ENCODE measurements around the gene NAA20. TPM values are rescaled to one million over a fixed set of nuclear protein-coding genes. Genes with fewer than 3 reads are reported as not detected.

NAA20 gene
- polyA plus RNA-seq, 3 donors: 39.4 to 103 (median 94.0) TPM

GRCh38 chr20:20031790-20032189, 14.6 kb downstream of the NAA20 start:
- intact Hi-C loops (cut with micrococcal nuclease): no loop called here
- peaks cover 23% of the 10 kb centered on the region for H4K20me1 ChIP-seq (ENCODE audit: insufficient read depth, low read length)
- TF ChIP-seq, protein P1, sequence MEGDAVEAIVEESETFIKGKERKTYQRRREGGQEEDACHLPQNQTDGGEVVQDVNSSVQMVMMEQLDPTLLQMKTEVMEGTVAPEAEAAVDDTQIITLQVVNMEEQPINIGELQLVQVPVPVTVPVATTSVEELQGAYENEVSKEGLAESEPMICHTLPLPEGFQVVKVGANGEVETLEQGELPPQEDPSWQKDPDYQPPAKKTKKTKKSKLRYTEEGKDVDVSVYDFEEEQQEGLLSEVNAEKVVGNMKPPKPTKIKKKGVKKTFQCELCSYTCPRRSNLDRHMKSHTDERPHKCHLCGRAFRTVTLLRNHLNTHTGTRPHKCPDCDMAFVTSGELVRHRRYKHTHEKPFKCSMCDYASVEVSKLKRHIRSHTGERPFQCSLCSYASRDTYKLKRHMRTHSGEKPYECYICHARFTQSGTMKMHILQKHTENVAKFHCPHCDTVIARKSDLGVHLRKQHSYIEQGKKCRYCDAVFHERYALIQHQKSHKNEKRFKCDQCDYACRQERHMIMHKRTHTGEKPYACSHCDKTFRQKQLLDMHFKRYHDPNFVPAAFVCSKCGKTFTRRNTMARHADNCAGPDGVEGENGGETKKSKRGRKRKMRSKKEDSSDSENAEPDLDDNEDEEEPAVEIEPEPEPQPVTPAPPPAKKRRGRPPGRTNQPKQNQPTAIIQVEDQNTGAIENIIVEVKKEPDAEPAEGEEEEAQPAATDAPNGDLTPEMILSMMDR (IDR thresholded peaks at IDR 0.05): no peak
- Mint-ChIP-seq H3K27ac (no peak overlapping the region), H3K4me1 (no peaks in the 10 kb centered on the region), H3K36me3 (peaks cover 74 to 86% of the 10 kb centered on the region in 2 donors), H3K4me3 (no peak overlapping the region), H3K9me3 (no peaks in the 10 kb centered on the region), H3K27me3 (ENCODE audit: low read depth in 3 of 3) (no peaks in the 10 kb centered on the region)
- no peak overlapping the region for H2AFZ ChIP-seq (ENCODE audit: insufficient read depth, low read depth, low read length, poor library complexity, severe bottlenecking)
- H3K9ac ChIP-seq (ENCODE audit: insufficient read depth, low read length, poor library complexity, severe bottlenecking): no peak overlapping the region
- H3K27me3 ChIP-seq (ENCODE audit: control insufficient read depth in 2 of 2, insufficient read depth in 2 of 2, low read length in 2 of 2): no peaks in the 10 kb centered on the region
- no peak overlapping the region for H3K4me3 ChIP-seq (replicated peaks in 1 of 3; ENCODE audit: low read depth in 2 of 3, low read length in 3 of 3)
- DNase-seq: no peak
- WGBS (ENCODE audit: insufficient coverage): 100% methylated on average over 2 of the region's 5 CpGs
- no peaks in the 10 kb centered on the region for H3K4me1 ChIP-seq (ENCODE audit: control insufficient read depth in 1 of 2, insufficient read depth in 2 of 2, low read length in 2 of 2)
- peaks cover 30% of the 10 kb centered on the region for H3K79me2 ChIP-seq (ENCODE audit: insufficient read depth, low read length)
- no peak overlapping the region for H3K27ac ChIP-seq (ENCODE audit: low read depth in 1 of 2, low read length in 2 of 2)
- H3K9me3 ChIP-seq (replicated peaks in 1 of 2; ENCODE audit: control insufficient read depth in 1 of 2, insufficient read depth in 1 of 2, low read length in 2 of 2): no peaks in the 10 kb centered on the region
- H3K36me3 ChIP-seq (replicated peaks in 1 of 2; ENCODE audit: control insufficient read depth in 1 of 2, insufficient read depth in 2 of 2, low read length in 2 of 2): peaks cover 93 to 96% of the 10 kb centered on the region in 2 donors
- no peak overlapping the region for H3K4me2 ChIP-seq (replicated peaks; ENCODE audit: extremely low read depth, low read length, poor library complexity, severe bottlenecking)

- no peaks in the 10 kb centered on the region for H3K4me1 ChIP-seq (ENCODE audit: control insufficient read depth in 1 of 2, insufficient read depth in 2 of 2, low read length in 2 of 2)
- H3K79me2 ChIP-seq (ENCODE audit: insufficient read depth, low read length): peaks cover 13% of the 10 kb centered on the region
- no peak for DNase-seq
- no peaks in the 10 kb centered on the region for H3K4me1 Mint-ChIP-seq
- no peaks in the 10 kb centered on the region for H3K27me3 Mint-ChIP-seq (ENCODE audit: low read depth in 3 of 3)
- H2AFZ ChIP-seq (ENCODE audit: insufficient read depth, low read depth, low read length, poor library complexity, severe bottlenecking): no peak overlapping the region
- peak overlapping the region in 1 of 7 donors; percentile 38 for H3K27ac Mint-ChIP-seq
- H3K4me3 ChIP-seq (replicated peaks in 1 of 3; ENCODE audit: low read depth in 2 of 3, low read length in 3 of 3): no peak overlapping the region
- no CpG with 5 or more reads among the region's 4 CpGs for WGBS (ENCODE audit: insufficient coverage)
- no peak overlapping the region for H3K4me3 Mint-ChIP-seq
- H4K20me1 ChIP-seq (ENCODE audit: insufficient read depth, low read length): peaks cover 20% of the 10 kb centered on the region
- TF ChIP-seq, protein P1 (IDR thresholded peaks at IDR 0.05): no peak
- no peaks in the 10 kb centered on the region for H3K9me3 ChIP-seq (replicated peaks in 1 of 2; ENCODE audit: control insufficient read depth in 1 of 2, insufficient read depth in 1 of 2, low read length in 2 of 2)
- peaks cover 83 to 89% of the 10 kb centered on the region in 2 donors for H3K36me3 Mint-ChIP-seq
- peaks cover 94 to 97% of the 10 kb centered on the region in 2 donors for H3K36me3 ChIP-seq (replicated peaks in 1 of 2; ENCODE audit: control insufficient read depth in 1 of 2, insufficient read depth in 2 of 2, low read length in 2 of 2)
- intact Hi-C loops (cut with micrococcal nuclease): no loop called here
- H3K27me3 ChIP-seq (ENCODE audit: control insufficient read depth in 2 of 2, insufficient read depth in 2 of 2, low read length in 2 of 2): no peaks in the 10 kb centered on the region
- H3K9me3 Mint-ChIP-seq: no peaks in the 10 kb centered on the region
- no peak overlapping the region for H3K9ac ChIP-seq (ENCODE audit: insufficient read depth, low read length, poor library complexity, severe bottlenecking)
- no peak overlapping the region for H3K27ac ChIP-seq (ENCODE audit: low read depth in 1 of 2, low read length in 2 of 2)
- H3K4me2 ChIP-seq (replicated peaks; ENCODE audit: extremely low read depth, low read length, poor library complexity, severe bottlenecking): no peak overlapping the region
These were observed 17.3 kb downstream of the NAA20 start for GRCh38 chr20:20034486-20034885.
